ENCODE data around the gene DRAM2. TPM values are rescaled to one million over a fixed set of nuclear protein-coding genes. Genes with fewer than 3 reads are reported as not detected.

The DRAM2 gene
- total and polyA plus RNA-seq, 2 of the 4 experiments (the other 2 are of a cell fraction): 31.4 to 66.3 TPM

- H3K23ac ChIP-seq (ENCODE audit: low read depth, low read length): no peak overlapping the region
- no TSS peak for BruUV-seq (replicated peaks)
- no peak overlapping the region for H3K18ac ChIP-seq (ENCODE audit: low read depth, low read length)
- peaks cover 10% of the 10 kb centered on the region; the same call in 1 of the 2 replicates for H4K20me1 ChIP-seq (ENCODE audit: insufficient read depth, low read length)
- H3K79me1 ChIP-seq (ENCODE audit: low read depth in 1 of 2, low read length in 2 of 2): peaks cover 15 to 35% of the 10 kb centered on the region in 2 experiments
- no peak overlapping the region for H2BK20ac ChIP-seq (ENCODE audit: low read depth, low read length)
- no peak overlapping the region for H3K9ac ChIP-seq (ENCODE audit: low read depth, low read length)
- POLR2A ChIA-PET (ENCODE audit: unreplicated experiment): no interaction called here
- no peak overlapping the region for H2AK9ac ChIP-seq (replicated peaks; ENCODE audit: low read depth, low read length, poor library complexity)
- peaks cover 3% of the 10 kb centered on the region; the same call in 1 of the 2 replicates for H3K9me1 ChIP-seq (ENCODE audit: insufficient read depth, low read length)
- in situ Hi-C loops (cut with MboI; ENCODE audit: low sequenced_read_pairs) (no loop called here), intact Hi-C loops (cut with micrococcal nuclease) (loop anchor here (5.0 to 10.0 kb wide), 2 partner anchors 36 to 199 kb away; no protein-coding TSS in a partner anchor), dilution Hi-C loops (cut with HindIII; ENCODE audit: low sequenced_read_pairs, unreplicated experiment) (no loop called here)
- no peak overlapping the region for H4K5ac ChIP-seq (ENCODE audit: low read depth, low read length)
- no peak overlapping the region for H2AK5ac ChIP-seq (ENCODE audit: low read depth, low read length)
- no peak overlapping the region for H3K4me3 ChIP-seq (ENCODE audit: insufficient read depth, low read depth, low read length)
- H2BK120ac ChIP-seq (ENCODE audit: low read depth, low read length): no peak overlapping the region
- no peak overlapping the region for H4K91ac ChIP-seq (ENCODE audit: insufficient read depth, low read depth, low read length)
- H3K14ac ChIP-seq (replicated peaks; ENCODE audit: low read depth, low read length): no peak overlapping the region
- no peaks in the 10 kb centered on the region for H3K9me3 ChIP-seq (ENCODE audit: control insufficient read depth, insufficient read depth, low read length)
- ATAC-seq (ENCODE audit: low read depth) (no peak), DNase-seq (no peak)
- H3K4me2 ChIP-seq (ENCODE audit: low read depth, low read length): no peak overlapping the region
- no peaks in the 10 kb centered on the region for H3K27me3 ChIP-seq (ENCODE audit: control insufficient read depth, insufficient read depth, low read length)
- no peak overlapping the region for H3K4ac ChIP-seq (ENCODE audit: low read depth, low read length)
- CTCF ChIA-PET: interaction anchor here (0.6 kb wide), 1 partner anchor 10 kb away, joined by 3 read pairs; no protein-coding TSS in a partner anchor
- no peak overlapping the region for H4K8ac ChIP-seq (ENCODE audit: low read depth in 2 of 2, low read length in 2 of 2)
- peaks cover 14% of the 10 kb centered on the region for H3K36me3 ChIP-seq (ENCODE audit: control insufficient read depth, insufficient read depth, low read length)
- peak overlapping the region; percentile 44 for H2BK5ac ChIP-seq (ENCODE audit: low read depth, low read length, poor library complexity, severe bottlenecking)
- no peak overlapping the region for H2AFZ ChIP-seq (replicated peaks; ENCODE audit: low read length, poor library complexity)
- no peak overlapping the region for H3K56ac ChIP-seq (ENCODE audit: extremely low read depth, insufficient read depth, low read length)
- H2BK15ac ChIP-seq (ENCODE audit: low read depth, low read length): no peak overlapping the region
- no peak overlapping the region for H3K27ac ChIP-seq (ENCODE audit: insufficient read depth, low read length)
- peaks cover 2% of the 10 kb centered on the region for H3K4me1 ChIP-seq (ENCODE audit: control insufficient read depth, insufficient read depth, low read length)
- TF ChIP-seq CTCF (conservative IDR thresholded peaks at IDR 0.05; ENCODE audit: low read depth, low read length): no peak
- TF ChIP-seq RCOR1 (IDR thresholded peaks at IDR 0.05; ENCODE audit: insufficient replicate concordance, low read length): no peak
- TF ChIP-seq MXI1 (IDR thresholded peaks at IDR 0.05; ENCODE audit: borderline replicate concordance, low read depth, low read length): no peak
- TF ChIP-seq ELK1 (IDR thresholded peaks at IDR 0.05; ENCODE audit: borderline replicate concordance, low read depth, low read length): no peak
- TF ChIP-seq NFE2L2 (IDR thresholded peaks at IDR 0.05; ENCODE audit: low read depth, low read length): no peak
- TF ChIP-seq RAD21 (IDR thresholded peaks at IDR 0.05; ENCODE audit: low read length): no peak
- TF ChIP-seq CEBPB (IDR thresholded peaks at IDR 0.05; ENCODE audit: low read depth, low read length): no peak
- no peak for TF ChIP-seq BHLHE40 (IDR thresholded peaks at IDR 0.05; ENCODE audit: low read depth, low read length)
- no peak for TF ChIP-seq POLR2A (IDR thresholded peaks at IDR 0.05; ENCODE audit: low read depth, low read length)
- TF ChIP-seq MAZ (IDR thresholded peaks at IDR 0.05; ENCODE audit: borderline replicate concordance, low read depth, low read length): no peak
- no peak for TF ChIP-seq SMC3 (IDR thresholded peaks at IDR 0.05; ENCODE audit: low read depth, low read length)
- TF ChIP-seq RFX5 (IDR thresholded peaks at IDR 0.05; ENCODE audit: low read depth, low read length): no peak
- TF ChIP-seq MAFK (IDR thresholded peaks at IDR 0.05; ENCODE audit: low read depth, low read length): no peak
- TF ChIP-seq CHD1 (IDR thresholded peaks at IDR 0.05; ENCODE audit: low read depth, low read length): no peak
- TF ChIP-seq FOS (IDR thresholded peaks at IDR 0.05; ENCODE audit: low read depth, low read length): no peak
These were observed 6.3 kb upstream of the DRAM2 start for GRCh38 chr1:111145963-111146768.
